HG02938 (cell line): Measurements from ENCODE around the gene APOBEC3H.
"Not testable (repeated sequence)": the region's sequence is repeated elsewhere in the genome, so short reads cannot be mapped to it uniquely, and the experiment has no call there.

Experiments
- ATAC-seq: cut with Tn5 transposase; IDR thresholded peaks from one replicate; pipeline ENCODE4 v1.9.1; 2021; ENCODE audit warnings: mild to moderate bottlenecking, moderate library complexity; ENCODE audit not compliant: unreplicated experiment

APOBEC3H gene

DNA sequence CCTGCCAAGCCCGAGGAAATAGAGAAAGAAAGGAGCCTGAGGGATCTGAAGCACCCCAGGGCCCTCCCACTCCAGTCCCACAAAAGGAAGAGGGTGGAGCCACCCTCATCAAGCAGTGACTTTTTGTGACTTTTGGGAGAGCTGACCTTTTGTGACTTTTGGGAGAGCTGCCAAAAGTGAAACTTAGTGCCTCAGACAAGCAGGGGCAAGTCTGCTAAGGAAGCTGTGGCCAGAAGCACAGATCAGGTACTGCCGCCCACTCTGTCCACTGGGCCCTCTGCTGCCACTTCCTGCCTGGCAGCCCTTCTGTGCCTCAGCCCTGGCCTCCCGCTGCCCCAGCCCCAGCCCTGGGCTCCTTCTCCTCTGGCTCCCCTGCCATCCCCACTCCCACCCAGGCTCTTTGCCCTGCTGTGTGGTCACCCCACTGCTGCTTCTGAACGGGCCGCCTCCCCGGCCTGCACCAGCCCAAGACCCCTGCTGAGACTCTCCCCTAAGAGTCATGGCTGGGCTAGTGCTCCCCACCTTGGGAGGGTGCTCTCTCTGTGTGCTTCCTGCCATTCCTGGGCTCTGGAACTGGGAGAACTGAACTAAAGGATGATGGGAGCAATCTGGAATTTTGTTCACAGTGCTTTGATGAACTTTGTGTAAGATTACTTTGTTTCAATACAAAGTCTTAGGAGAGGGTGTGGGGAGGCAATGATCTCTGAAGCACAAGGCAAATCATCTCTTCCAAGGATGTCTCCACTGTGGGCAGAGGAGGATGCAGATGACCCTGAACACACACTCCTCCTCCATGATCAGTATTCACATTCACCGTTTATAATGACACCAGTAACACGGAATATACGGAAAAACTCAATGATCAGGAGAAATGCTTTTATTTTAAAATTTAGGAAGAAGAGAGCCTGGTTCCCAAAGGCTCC is at the start of gene APOBEC3H:
Gene APOBEC3H (plus strand): TSS at position 147 of the 923 bp plus-strand sequence. CDS start 3,035 bp downstream, outside the sequence.
- no peak for ATAC-seq

- ATAC-seq, result not testable (repeated sequence)
These were observed 47.6 kb upstream of the APOBEC3H start for GRCh38 chr22:39049486-39049885.

GRCh38 chr22:39051844-39052495 is 45.1 kb upstream of the APOBEC3H start:
- ATAC-seq, result not testable (repeated sequence)

GRCh38 chr22:39055658-39056057 is 41.4 kb upstream of the APOBEC3H start:
- ATAC-seq, result no peak

GRCh38 chr22:39061290-39061689 is 35.8 kb upstream of the APOBEC3H start:
- not testable (repeated sequence) for ATAC-seq

DNA sequence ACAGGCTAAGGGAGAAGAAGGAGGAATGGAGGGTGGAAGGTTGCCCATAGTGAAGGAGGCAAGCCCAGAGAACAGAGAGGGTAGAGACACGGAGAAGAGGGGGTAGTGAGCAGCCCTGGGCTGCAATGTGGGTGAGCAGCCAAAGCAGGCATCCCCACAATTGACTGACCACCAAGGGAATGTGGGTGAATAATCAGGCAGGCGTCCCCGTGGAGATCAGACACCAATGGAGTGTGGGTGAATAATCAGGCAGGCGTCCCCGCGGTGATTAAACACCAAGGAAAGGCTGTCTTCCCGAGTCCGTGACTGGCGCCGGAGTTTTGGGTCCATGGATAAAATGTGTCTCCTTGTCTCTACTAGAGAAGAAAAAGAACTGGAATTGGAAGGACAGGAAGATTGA is 35.1 kb upstream of the APOBEC3H start:
- ATAC-seq, result not testable (repeated sequence)

DNA sequence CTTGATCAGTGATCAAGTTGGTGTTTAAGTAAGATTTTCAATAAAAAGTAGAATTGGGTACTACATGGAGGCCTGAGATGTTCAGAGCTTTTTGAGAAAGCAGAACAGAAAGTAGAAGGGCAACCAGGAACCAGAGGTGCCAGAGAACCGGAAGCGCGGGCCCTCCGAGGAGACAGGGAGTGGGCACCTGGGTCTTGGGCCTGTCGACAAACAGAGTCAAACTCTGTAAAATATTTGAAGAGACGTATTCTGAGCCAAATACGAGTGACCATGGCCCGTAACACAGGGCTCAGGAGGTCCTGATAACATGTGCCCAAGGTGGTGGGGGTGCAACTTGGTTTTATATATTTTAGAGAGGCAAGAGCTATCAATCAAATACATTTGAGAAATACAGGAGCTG is 33.1 kb upstream of the APOBEC3H start:
- ATAC-seq, result not testable (repeated sequence)

GRCh38 chr22:39066442-39067276 is 30.4 kb upstream of the APOBEC3H start:
- ATAC-seq, result not testable (repeated sequence)

- no peak for ATAC-seq
These were observed 28.8 kb upstream of the APOBEC3H start for GRCh38 chr22:39068033-39068785.

GRCh38 chr22:39070186-39070585 is 26.9 kb upstream of the APOBEC3H start:
- no peak for ATAC-seq

DNA sequence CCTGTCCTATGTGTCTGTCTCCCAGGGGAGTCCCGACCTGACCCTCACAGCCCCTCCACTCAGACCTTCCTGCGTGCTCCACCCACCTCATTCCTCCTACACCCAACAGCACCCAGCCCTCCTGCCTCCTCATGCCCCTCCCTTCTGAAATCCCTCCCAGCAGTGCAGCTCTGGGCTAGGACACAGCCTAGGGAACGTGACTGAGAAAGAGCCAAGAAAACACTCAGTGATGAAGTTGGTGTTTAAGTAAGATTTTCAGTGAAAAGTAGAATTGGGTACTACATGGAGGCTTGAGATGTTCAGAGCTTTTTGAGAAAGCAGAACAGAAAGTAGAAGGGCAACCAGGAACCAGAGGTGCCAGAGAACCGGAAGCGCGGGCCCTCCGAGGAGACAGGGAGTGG is 24.5 kb upstream of the APOBEC3H start:
- not testable (repeated sequence) for ATAC-seq

- no peak for ATAC-seq
These were observed 23.1 kb upstream of the APOBEC3H start for GRCh38 chr22:39073981-39074380.

DNA sequence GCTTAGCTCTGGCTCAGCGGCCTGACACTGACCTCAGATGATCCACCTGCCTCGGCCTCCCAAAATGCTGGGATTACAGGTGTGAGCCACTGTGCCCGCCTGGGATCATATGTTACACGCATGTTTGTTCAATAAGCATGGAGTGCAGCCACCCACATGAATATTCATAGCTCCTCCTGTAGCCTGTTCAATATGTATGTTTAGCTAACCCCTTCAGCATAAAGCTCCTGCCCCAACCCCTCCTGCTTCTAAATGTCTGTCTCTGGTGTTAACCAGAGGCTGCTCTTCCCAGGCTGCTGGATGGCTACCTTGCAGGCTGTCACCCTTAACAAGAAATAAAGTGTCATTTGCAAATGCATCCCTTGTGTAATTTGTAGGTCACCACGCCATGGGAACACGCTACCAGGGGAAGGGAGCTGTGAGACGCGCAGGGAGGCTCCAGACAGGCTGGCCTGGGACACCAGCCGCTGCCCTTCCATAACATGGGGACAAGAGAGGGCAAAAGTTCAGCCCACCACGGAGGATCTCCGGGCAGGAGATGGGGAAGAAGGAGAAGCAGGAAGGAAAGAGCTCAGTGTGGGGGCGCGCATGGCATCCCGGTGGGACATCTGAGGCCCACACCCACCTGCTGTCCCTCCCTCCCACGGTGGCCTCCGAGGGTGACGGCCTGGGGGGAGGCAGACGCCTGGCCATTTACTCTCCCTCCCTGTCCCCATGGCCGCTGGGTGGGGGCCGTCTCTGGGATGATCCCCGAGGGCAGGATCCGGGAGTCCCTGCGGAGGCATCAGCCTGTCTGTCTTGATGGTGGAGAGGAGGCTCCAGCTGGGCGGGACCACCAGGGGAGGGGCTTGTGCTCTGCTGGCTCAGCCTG is 20.7 kb upstream of the APOBEC3H start:
- not testable (repeated sequence) for ATAC-seq

DNA sequence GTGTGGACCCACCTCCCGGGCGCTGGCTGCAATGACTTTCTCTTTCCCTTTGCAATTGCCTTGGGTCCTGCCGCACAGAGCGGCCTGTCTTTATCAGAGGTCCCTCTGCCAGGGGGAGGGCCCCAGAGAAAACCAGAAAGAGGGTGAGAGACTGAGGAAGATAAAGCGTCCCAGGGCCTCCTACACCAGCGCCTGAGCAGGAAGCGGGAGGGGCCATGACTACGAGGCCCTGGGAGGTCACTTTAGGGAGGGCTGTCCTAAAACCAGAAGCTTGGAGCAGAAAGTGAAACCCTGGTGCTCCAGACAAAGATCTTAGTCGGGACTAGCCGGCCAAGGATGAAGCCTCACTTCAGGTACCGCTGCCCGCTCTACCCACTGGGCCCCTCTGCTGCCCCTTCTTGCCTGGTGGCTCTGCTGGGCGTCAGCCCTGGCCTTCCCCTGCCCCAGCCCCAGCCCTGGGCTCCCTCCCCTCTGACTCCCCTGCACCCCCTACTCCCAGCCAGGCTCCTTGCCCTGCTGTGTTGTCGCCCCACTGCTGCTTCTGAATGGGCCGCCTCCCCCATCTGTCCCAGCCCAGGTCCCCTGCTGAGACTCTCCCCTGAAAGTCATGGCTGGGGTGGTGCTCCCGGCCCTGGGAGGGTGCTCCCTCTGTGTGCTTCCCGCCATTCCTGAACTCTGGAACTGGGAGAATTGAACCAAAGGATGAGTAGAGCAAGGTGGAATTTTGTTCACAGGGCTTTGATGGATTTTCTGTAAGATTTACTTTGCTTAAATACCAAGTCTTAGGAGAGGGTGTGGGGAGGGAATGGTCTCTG is 19.8 kb upstream of the APOBEC3H start, which contains the start of gene APOBEC3G:
Gene APOBEC3G (plus strand): TSS at position 250 of the 815 bp plus-strand sequence. CDS start 87 bp downstream, at position 337.
- ATAC-seq, result peak; percentile 55

DNA sequence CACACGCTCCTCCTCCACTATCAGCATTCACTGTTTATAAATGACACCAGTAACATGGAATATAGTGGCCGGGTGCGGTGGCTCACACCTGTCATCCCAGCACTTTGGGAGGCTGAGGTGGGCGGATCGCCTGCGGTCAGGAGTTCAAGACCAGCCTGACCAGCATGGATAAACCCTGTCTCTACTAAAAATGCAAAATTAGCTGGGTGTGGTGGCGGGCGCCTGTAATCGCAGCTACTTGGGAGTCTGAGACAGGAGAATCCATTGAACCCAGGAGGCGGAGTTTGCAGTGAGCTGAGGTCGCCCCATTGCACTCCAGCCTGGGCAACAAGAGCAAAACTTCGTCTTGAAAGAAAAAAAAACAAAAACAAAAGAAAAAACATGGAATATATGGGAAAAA is 19.1 kb upstream of the APOBEC3H start:
- not testable (repeated sequence) for ATAC-seq

DNA sequence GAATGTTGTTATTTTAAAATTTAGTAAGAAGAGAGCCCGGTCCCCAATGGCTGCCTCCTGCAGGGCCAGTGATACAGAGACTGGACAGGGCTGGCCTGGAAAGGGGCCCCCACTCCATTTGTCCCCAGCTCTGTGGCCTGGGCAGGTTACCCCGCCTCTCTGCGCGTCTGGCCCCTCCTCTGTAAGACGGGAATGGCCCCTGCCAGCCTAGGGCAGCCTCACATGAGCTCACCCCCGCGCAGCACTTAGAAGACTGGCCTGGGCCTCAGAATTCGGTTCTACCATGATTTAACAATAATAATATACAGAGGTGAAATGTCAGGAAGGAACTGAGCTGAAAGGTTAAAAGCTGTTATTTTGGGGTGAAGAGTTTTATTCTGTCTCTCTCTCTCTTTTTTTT is 18.7 kb upstream of the APOBEC3H start:
- no peak for ATAC-seq

DNA sequence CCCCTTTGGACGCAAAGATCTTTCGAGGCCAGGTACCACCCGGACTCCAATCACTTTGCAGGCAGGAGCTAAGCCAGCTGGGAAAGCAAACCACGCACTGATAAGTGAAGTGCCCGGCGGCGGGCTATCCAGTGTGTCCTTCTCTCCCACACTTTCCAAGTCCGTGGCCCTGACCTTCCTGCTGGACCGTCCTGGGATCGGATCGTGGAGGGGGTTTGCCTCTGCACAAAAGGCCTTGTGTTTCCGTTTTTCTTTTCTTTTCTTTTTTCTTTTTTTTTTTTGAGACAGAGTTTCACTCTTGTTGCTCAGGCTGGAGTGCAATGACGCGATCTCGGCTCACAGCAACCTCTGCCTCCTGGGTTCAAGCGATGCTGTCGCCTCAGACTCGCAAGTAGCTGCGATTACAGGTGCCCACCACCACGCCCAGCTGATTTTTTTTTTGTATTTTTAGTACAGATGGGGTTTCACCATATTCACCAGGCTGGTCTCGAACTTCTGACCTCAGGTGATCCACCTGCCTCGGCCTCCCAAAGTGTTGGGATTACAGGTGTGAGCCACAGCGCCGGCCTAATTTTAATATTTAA is 17.9 kb upstream of the APOBEC3H start:
- not testable (repeated sequence) for ATAC-seq
